ENCODE data around the gene LSM3. TPM values are rescaled to one million over a fixed set of nuclear protein-coding genes. Genes with fewer than 3 reads are reported as not detected.
A peak's percentile ranks its signal among the peaks of the same experiment; 100 is the strongest.

Gene LSM3
- total RNA-seq, 1 experiment from 2014 or later: 10.2 TPM

DNA sequence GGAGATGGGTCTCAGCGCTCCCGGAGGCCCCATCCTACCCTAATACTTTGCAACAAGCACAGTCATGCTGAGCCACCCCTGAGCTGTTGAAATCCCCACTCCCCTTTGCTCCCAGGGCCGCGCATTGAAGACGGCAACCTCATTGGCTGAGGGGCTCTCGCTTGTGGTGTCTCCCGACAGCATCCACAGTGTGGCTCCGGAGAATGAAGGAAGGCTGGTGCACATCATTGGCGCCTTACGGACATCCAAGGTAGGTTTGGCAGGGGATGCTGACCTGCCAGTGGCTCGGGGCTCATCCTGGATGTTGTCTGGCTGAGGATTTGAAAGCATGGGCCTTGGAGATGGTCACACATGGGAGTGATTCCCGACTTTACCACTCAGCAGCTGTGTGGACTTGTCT, 47.9 kb upstream of the LSM3 start:
- CTCF ChIA-PET: interaction anchor here (0.7 to 1.0 kb wide), 2 partner anchors 11 to 74 kb away, joined by 3 to 4 read pairs; no protein-coding TSS in a partner anchor
- DNase-seq (ENCODE audit: unreplicated experiment): no peak
- Mint-ChIP-seq H3K27ac (ENCODE audit: low read depth, unreplicated experiment) (no peak overlapping the region), H3K36me3 (ENCODE audit: insufficient read depth, unreplicated experiment) (peaks cover 88% of the 10 kb centered on the region), H3K27me3 (ENCODE audit: insufficient read depth, unreplicated experiment) (no peaks in the 10 kb centered on the region), H3K4me3 (ENCODE audit: unreplicated experiment) (no peak overlapping the region), H3K4me1 (ENCODE audit: insufficient read depth, unreplicated experiment) (peaks cover 27% of the 10 kb centered on the region), H3K9me3 (ENCODE audit: unreplicated experiment) (no peaks in the 10 kb centered on the region)
- intact Hi-C loops (cut with micrococcal nuclease): no loop called here
- POLR2A ChIA-PET: interaction anchor here (5.3 kb wide), 1 partner anchor 13 kb away, joined by 42 read pairs; no protein-coding TSS in a partner anchor
- BruUV-seq (replicated peaks): no TSS peak
- TF ChIP-seq, protein P1, sequence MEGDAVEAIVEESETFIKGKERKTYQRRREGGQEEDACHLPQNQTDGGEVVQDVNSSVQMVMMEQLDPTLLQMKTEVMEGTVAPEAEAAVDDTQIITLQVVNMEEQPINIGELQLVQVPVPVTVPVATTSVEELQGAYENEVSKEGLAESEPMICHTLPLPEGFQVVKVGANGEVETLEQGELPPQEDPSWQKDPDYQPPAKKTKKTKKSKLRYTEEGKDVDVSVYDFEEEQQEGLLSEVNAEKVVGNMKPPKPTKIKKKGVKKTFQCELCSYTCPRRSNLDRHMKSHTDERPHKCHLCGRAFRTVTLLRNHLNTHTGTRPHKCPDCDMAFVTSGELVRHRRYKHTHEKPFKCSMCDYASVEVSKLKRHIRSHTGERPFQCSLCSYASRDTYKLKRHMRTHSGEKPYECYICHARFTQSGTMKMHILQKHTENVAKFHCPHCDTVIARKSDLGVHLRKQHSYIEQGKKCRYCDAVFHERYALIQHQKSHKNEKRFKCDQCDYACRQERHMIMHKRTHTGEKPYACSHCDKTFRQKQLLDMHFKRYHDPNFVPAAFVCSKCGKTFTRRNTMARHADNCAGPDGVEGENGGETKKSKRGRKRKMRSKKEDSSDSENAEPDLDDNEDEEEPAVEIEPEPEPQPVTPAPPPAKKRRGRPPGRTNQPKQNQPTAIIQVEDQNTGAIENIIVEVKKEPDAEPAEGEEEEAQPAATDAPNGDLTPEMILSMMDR (IDR thresholded peaks at IDR 0.05; ENCODE audit: unreplicated experiment): no peak

DNA sequence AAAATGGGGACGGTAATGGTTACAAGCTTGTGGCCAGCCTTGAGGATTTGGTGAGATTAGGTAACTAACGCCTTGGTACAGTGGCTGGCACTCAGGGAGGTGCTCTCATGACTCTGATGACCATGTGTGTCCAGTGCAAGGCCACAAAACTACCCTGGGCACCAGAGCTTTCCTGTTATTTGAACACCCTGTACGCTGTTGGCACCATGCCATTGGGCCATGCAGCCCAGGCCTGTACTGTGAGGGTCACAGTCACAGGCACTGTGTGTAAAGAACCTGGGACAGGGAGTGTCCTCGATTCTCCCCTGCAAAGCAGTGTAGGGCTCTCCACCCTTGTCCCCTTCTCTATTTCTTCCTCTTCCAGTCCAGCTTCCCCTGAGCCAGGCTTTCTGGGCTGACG, 47.5 kb upstream of the LSM3 start:
- Mint-ChIP-seq H3K27ac (ENCODE audit: low read depth, unreplicated experiment) (no peak overlapping the region), H3K9me3 (ENCODE audit: unreplicated experiment) (no peaks in the 10 kb centered on the region), H3K4me1 (ENCODE audit: insufficient read depth, unreplicated experiment) (peaks cover 29% of the 10 kb centered on the region), H3K4me3 (ENCODE audit: unreplicated experiment) (no peak overlapping the region), H3K27me3 (ENCODE audit: insufficient read depth, unreplicated experiment) (no peaks in the 10 kb centered on the region), H3K36me3 (ENCODE audit: insufficient read depth, unreplicated experiment) (peaks cover 91% of the 10 kb centered on the region)
- POLR2A ChIA-PET: interaction anchor here (0.5 to 5.3 kb wide), 4 partner anchors 12 to 1089 kb away, joined by 3 to 42 read pairs (median 4); partner anchors contain the start of gene RBSN
- no peak for DNase-seq (ENCODE audit: unreplicated experiment)
- BruUV-seq (replicated peaks): no TSS peak
- CTCF ChIA-PET: interaction anchor here (0.7 to 1.0 kb wide), 2 partner anchors 12 to 73 kb away, joined by 3 to 4 read pairs; no protein-coding TSS in a partner anchor
- intact Hi-C loops (cut with micrococcal nuclease): no loop called here
- TF ChIP-seq, protein P1 (IDR thresholded peaks at IDR 0.05; ENCODE audit: unreplicated experiment): no peak

DNA sequence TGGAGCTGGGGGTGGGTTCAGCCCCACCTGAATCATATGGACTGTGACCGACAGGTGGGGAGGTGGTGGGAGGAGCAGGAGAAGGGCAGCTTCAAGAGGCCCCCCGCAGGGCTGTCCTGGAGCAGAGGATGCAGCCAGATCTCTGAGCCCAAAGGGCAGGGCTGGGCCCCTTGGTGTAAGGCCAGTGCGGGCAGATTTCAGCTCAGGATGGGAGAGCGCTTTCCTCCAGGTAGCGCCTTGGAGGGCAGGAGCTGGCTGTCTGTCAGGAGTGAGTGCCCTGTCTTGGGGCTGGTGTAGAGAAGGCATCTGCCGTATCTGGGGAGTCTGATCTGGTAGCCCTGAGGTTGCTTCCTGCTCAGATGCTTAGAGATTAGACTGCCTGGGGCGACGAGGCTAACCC, 46.5 kb upstream of the LSM3 start:
- CTCF ChIA-PET: interaction anchor here (0.6 to 0.7 kb wide), 2 partner anchors 43 to 475 kb away, joined by 3 read pairs; no protein-coding TSS in a partner anchor
- peaks cover 36% of the 10 kb centered on the region for H3K4me1 Mint-ChIP-seq (ENCODE audit: insufficient read depth, unreplicated experiment)
- DNase-seq (ENCODE audit: unreplicated experiment): no peak

DNA sequence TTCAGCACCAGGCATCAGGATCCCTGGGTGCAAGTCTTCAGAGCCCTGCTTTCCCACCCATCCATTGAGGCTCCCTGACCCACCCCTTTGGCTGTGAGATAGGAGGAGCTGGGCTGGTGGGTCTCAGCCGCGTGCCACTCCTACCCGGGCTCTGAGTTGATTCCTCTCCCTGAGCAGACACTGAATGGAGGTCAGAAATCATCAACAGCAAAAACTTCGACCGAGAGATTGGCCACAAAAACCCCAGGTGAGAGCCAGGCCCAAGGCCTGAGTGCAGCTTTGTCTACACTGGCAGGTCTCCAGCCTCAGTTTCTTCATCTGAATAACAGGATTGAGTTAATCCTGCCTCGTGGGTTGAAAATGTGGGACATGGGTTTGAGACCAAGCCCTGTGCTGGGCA, 45.9 kb upstream of the LSM3 start:
- POLR2A ChIA-PET: interaction anchor here (0.9 to 5.3 kb wide), 2 partner anchors 11 to 46 kb away, joined by 4 to 42 read pairs; partner anchors contain the start of genes LSM3 and XPC
- Mint-ChIP-seq H3K4me3 (ENCODE audit: unreplicated experiment) (no peak overlapping the region), H3K4me1 (ENCODE audit: insufficient read depth, unreplicated experiment) (peaks cover 31% of the 10 kb centered on the region)

More for the DNA sequence above, 46.5 kb upstream of the LSM3 start:
- no TSS peak for BruUV-seq (replicated peaks)
- peak overlapping the region; percentile 73 for H3K27ac Mint-ChIP-seq (ENCODE audit: low read depth, unreplicated experiment)
- intact Hi-C loops (cut with micrococcal nuclease): no loop called here
- POLR2A ChIA-PET: interaction anchor here (0.7 to 5.3 kb wide), 3 partner anchors 12 to 967 kb away, joined by 3 to 42 read pairs (median 4); partner anchors contain the start of gene RBSN
- H3K9me3 Mint-ChIP-seq (ENCODE audit: unreplicated experiment): no peaks in the 10 kb centered on the region
- peaks cover 100% of the 10 kb centered on the region for H3K36me3 Mint-ChIP-seq (ENCODE audit: insufficient read depth, unreplicated experiment)
- H3K4me3 Mint-ChIP-seq (ENCODE audit: unreplicated experiment): no peak overlapping the region
- TF ChIP-seq, protein P1 (IDR thresholded peaks at IDR 0.05; ENCODE audit: unreplicated experiment): no peak
- no peaks in the 10 kb centered on the region for H3K27me3 Mint-ChIP-seq (ENCODE audit: insufficient read depth, unreplicated experiment)

More for the DNA sequence above, 45.9 kb upstream of the LSM3 start:
- H3K36me3 Mint-ChIP-seq (ENCODE audit: insufficient read depth, unreplicated experiment): peaks cover 96% of the 10 kb centered on the region
- no peaks in the 10 kb centered on the region for H3K27me3 Mint-ChIP-seq (ENCODE audit: insufficient read depth, unreplicated experiment)
- no peak for DNase-seq (ENCODE audit: unreplicated experiment)
- TF ChIP-seq, protein P1 (IDR thresholded peaks at IDR 0.05; ENCODE audit: unreplicated experiment): no peak
- no TSS peak for BruUV-seq (replicated peaks)
- peak overlapping the region; percentile 73 for H3K27ac Mint-ChIP-seq (ENCODE audit: low read depth, unreplicated experiment)
- intact Hi-C loops (cut with micrococcal nuclease): no loop called here
- H3K9me3 Mint-ChIP-seq (ENCODE audit: unreplicated experiment): no peaks in the 10 kb centered on the region
- CTCF ChIA-PET: interaction anchor here (0.6 to 0.7 kb wide), 2 partner anchors 43 to 475 kb away, joined by 3 read pairs; no protein-coding TSS in a partner anchor

All from MCF 10A (cell line).